Measurements from ENCODE around the gene KSR2.
"Not testable (repeated sequence)": the region's sequence is repeated elsewhere in the genome, so short reads cannot be mapped to it uniquely, and the experiment has no call there.

KSR2 gene

DNA sequence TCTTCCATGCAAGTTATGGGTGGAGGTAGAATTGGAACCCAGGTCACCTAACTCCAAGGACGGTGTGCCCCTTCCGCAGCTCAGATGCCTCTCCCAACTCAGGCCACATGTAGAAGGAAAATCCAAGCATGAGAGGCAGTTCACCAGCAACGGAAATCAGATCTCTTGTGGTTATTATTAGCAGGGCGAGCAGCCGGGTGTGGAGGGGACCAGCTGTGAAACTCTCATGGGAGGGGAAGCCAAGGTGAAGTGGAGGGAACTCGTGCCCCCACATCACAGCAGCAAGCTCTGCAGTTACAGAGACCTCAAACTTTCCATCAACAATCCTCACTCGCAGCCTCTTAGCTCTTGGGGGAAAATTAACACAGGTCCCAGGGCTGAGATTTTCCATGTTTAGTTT, 79.7 kb downstream of the KSR2 start:
- DNase-seq: no peak

DNA sequence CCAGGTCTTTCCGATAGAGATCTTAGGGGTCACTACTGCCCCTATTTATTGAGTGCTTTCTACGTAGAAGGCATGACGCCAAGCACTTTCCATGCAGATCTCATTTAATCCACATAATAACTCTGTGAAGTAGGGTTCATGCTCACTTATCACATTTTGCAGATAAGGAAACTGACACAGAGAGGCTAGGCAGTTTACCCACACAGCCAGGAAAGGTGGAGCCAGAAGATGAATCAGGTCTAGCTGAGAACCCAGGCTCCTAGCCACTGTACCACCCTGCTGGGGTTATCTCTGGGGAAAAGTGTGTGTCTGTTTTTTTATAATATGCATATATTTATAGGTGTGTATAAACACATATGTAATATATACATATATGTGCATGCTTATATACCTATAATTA, 83.6 kb downstream of the KSR2 start:
- DNase-seq: no peak

DNA sequence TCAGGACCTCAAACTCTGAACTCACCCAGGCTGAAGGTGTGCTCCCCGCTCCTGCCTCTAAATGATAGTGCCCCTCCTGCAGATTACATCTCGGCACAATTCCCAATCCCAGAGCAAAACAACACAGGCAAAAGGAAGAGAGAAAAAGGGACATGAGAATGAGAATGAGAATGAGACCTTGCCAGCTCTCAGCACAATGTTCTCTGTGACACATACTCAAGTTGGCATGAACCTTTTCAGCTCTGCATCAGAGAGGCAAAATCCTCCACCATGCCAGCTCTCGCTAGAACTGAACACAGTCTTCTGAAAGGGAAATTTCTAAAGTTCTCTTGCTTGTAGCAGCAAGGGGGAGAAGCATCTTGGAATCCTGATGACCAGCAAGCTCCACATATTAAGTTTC, 84.6 kb downstream of the KSR2 start:
- DNase-seq: no peak

DNA sequence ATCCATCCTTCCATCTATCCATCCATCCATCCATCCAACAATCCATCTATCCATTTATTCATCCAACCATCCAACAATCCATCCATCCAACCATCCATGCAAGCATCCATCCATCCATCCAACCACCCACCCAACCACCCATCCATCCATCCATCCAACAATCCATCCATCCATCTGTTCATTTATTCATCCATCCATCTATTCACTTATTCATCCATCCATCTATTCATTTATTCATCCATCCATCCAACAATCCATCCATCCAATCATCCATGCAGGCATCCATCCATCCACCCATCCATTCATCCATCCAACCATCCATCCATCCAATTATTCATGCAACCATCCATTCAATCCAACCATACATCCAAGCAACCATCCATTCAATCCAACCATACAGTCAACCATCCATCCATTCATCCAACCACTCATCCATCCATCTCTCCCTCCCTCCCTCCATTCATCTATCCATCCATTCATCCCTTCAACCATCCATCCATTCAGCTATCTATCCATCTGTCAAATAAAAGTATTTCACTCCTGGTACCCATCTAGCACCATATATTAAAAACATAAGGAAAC, 86.1 kb downstream of the KSR2 start:
- DNase-seq: no peak

DNA sequence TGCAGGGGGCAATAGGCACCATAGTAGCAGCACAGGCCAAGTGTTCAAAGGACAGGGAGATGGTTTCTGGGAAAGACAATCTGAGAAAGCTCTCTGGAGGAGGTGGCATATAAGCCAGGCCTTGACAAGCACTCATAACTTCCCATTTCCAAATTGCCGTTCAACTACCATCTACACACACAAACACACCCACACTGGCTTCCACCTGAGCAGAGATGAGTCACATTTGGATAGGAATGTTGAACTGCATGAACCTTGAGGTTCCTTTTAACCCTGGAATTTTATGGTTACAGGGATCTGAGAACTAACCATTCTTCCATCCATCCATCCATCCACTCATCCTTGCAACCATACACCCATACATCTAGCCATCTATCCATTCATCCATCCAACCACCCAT, 86.6 kb downstream of the KSR2 start:
- DNase-seq: no peak

- no peak for DNase-seq
Observed at GRCh38 chr12:117881517-117881916, 87.3 kb downstream of the KSR2 start.

- DNase-seq: no peak
Observed at GRCh38 chr12:117878605-117879004, 90.2 kb downstream of the KSR2 start.

DNA sequence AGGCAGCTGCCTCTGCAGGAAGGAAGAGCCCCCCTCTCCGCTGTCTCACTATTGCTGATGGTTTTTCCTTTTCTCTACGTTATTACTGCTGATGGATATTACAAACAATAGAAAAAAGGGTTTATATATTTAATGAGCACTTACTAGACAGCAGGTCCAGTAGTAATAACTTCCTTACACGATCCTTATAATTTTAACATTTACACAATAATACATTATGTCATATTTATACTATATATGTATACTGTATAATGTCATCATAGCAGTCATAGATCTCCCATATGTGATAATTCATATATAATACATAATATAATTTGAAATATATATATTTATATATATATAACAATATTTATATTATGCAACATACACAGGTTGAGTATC, 92.4 kb downstream of the KSR2 start:
- no peak for DNase-seq

DNA sequence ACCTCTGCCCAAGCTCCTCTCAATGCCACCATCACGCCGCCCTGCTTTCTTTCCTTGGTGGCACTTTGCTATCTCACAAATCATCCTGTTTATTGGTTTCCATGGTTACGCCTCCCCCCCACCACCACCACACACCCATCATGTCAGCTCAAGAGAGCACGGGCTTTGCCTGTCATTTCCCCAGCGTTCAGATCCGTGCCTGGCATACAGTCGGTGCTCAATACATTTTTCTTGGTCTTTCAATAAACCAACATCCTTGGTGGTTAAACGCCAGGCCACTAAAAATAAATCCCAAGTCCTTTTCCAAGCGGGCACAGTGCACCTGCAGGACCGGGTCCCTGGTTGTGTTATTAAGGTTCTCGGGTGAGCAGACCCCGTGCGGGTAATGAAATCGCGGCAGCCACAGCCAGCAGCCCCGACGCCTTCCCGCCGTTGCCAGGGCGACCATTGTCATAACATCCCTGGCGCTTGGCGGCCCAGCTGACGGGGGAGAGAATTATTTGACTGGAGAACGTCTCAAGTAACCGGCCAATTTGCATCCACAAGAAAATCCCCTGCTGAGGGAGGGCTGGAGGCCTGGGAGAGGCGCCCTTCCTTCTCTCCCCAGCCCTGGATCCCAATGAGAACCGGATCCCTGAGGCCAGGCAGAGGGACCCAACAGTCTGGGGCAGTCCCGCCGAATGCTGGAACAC, 92.9 kb downstream of the KSR2 start:
- no peak for DNase-seq

DNA sequence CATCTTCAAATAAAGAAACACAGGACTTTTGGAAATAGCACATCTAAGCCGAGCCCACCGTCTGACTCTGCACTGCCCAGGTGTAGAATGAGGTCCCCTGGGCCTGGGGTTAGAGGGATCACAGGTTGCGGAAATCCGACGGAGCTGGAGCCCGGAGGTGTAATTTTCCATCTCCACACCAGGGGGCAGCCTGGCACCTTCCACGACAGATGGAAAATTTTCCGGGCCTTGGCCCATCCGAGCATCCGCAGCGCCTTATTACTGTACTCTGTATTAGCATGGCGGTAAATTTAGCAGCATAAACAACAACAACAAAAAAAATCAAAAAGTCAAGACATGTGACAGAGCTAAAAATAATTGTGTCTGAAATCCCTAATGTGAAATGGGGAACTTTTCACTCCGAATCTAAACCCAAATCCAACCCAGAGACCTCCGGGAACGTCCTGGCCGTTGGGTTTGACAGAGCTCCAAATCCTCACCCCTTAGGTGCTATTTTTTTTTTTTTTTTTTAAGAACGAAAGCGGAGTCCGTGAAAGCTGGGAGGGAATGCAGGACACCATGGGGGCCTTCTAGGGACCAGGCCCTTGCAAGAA, 93.9 kb downstream of the KSR2 start:
- DNase-seq: peak; percentile 51

- DNase-seq: not testable (repeated sequence)
Observed at GRCh38 chr12:117874198-117874597, 94.6 kb downstream of the KSR2 start.

GRCh38 chr12:117872546-117873169, 96.1 kb downstream of the KSR2 start:
- no peak for DNase-seq

DNA sequence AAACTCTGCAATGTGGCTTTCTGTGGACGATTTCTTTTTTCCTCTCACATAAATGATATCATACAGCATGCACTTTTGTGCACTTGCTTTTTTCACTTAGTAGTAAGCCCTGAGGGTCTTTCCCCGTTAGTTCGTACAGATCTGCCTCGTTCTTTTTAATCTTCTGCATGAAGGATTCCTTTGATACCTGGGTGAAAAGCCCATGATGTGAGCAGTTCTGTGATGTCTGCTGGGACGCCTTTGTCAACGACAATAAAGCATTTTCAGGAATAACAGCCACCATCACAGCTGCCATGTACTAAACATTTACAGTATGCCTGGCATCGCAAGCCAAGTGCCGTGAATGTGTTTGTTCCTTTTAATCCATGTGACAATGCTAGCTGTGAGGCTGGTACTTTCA, 99.2 kb downstream of the KSR2 start:
- no peak for DNase-seq

DNA sequence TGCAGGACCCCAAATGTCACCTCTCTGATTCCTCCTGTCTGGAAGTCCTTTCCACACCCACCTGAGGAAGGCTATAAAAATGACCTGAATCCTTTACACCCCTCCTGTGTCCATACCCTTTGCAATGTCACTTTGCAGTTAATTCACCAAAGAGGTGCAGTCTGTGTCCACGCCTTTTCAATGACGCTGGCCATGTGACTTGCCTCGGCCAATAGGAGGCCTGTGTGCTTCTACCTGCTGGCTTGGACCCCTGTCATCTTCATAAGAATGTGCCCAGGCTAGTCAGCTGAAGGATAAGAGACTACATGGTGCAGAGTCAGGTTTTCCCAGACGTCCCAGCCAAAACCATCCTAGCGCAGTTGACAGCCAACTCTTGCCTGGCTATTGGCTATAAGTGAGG, 101.4 kb downstream of the KSR2 start:
- no peak for DNase-seq

- DNase-seq: no peak
Observed at GRCh38 chr12:117865505-117865904, 103.3 kb downstream of the KSR2 start.

- DNase-seq: no peak
Observed at GRCh38 chr12:117863002-117863709, 105.6 kb downstream of the KSR2 start.

DNA sequence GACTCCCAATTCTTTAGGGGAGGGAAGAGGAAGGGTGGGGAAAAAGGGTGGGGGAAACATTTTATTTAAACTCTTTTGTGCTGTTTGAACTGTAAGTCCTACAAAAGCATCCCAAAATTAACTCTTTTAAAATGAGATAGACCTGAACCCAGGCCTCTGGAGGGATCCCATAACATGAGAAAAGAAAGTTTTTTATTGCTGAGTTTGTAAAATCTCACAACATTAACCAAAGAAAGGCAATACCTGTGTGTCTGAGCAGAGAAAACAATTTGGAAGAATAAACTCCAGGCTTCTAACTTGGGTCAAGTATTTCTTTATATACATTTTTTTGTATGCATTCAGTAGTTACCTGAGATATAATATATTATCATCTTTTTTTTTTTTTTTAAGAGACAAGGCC, 107.1 kb downstream of the KSR2 start:
- DNase-seq: no peak

GRCh38 chr12:117860787-117861290, 108.0 kb downstream of the KSR2 start:
- not testable (repeated sequence) for DNase-seq

DNA sequence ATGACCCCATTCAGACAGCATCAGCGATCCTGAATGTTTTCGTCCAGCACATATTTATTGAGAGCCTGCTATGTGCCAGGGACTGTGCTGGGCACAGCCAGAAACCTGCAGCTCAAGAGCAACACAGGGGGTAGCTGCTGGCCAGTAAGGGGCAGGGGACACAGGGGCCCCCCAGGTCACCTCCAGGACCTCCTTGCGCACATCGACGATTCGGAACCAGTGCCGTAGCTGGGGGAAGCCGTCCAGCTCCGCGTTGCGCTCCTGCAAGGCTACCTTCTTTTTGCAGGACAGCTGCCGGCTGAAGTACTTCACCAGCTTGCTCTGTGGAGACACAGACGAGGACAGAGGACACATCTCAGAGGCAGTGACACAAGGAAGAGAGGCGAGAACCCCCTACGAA, 108.7 kb downstream of the KSR2 start:
- DNase-seq: no peak

DNA sequence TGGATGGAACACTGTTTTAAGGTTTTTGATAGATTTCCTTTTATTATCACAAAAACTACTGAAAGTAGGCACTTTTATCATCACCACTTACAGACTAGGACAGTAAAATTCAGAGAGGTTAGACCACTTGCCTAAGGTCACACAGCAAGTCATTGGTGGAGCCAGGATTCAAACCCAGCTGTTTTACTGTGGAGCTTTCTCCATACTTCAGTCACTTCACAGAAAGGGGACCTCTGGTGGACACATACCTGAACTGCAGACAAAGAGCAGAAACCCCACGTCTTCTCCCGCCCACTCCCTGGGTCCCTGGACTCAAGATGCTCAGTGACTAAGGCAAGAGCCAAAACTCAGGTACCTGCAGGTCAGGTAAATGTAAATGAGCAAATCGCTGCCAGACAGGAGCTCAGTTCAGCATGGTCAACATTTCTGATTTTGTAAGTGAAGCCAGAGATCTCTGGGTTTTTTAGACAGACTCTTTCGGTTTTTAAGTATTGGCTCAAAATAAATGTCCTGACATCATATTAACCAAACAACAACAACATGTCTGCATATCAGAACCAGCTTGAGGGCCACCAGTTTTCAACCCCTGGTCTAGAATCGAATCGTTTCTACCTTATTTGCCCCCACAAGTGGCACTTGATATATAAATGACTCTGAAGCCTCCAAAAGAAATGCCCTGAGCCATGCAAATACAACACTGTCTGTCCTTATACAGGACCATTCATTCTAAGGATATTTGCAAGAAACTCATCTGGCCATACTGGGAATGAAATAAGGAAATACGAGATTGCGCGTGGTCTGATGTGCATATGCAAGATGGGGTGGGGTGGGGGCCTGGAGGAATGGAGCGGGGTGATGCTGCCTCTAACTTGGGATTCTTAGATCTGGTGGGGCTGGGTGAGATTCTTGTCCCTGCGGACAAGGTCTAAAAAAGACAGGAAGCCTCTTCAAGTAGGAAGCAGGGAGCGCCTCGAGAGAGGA, 110.9 kb downstream of the KSR2 start:
- DNase-seq: peak; percentile 31

DNA sequence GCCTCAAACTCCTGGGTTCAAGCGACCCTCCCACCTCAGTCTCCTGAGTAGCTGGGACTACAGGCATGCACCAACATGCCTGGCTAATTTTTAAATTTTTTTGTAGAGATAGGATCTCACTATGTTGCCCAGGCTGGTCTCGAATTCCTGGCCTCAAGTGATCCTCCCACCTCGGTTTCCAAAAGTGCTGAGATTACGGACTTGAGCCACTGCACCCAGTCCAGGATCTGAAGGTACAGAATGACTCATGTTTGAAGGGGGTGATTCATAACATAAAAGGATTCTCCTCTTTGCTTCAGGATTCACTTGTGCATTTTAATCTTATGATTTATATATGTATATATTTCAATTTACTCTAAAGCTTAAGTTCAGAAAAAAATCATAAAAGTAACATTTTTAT, 111.7 kb downstream of the KSR2 start:
- DNase-seq: not testable (repeated sequence)

DNA sequence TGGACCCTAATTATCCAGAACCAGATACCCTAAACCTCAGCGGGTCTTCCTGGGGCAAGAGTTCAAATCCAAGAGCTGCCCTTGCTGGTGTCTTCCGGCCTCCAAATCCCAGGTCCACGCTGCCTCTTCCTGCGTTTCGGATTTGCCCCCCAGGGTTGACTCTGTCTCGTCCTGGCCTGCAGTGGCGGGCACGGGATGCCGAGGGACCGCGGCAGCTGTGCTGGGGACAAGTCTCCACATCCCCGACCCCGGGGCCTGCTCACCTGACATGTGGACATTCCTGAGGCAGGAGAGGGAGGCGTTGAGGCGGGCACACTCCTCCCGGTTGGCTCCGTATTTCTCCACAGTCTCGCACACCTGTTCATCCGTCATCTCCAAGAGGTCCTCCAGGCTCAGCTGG, 113.6 kb downstream of the KSR2 start:
- DNase-seq: no peak
